H9 (cell line): Measurements from ENCODE around the gene PPP1R2B. TPM values are rescaled to one million over a fixed set of nuclear protein-coding genes. Genes with fewer than 3 reads are reported as not detected.

ENCODE experiments used
- DNase-seq: peaks from one replicate; pipeline ENCODE4 v3.0.0-alpha.2; 2017
- H2AFZ ChIP-seq: one replicate; pipeline ENCODE4 v1.6.1; 2013; ENCODE audit warnings: mild to moderate bottlenecking, low read length, control low read depth, moderate library complexity
- H2AK5ac ChIP-seq: 2 replicates; pipeline ENCODE4 v1.6.1; 2013; ENCODE audit warnings: low read length, control low read depth, mixed read lengths; ENCODE audit not compliant: insufficient read length
- H2BK120ac ChIP-seq: one replicate; pipeline ENCODE4 v1.6.1; 2013; ENCODE audit warnings: low read depth, mild to moderate bottlenecking, low read length, control low read depth, inconsistent platforms; ENCODE audit not compliant: poor library complexity, severe bottlenecking
- H2BK12ac ChIP-seq: 2 replicates; pipeline ENCODE4 v1.6.1; 2013; ENCODE audit warnings: low read length, control low read depth, mixed read lengths, low read depth; ENCODE audit not compliant: insufficient read length
- H2BK15ac ChIP-seq: 2 replicates; pipeline ENCODE4 v1.6.1; 2013; ENCODE audit warnings: low read depth, low read length, control low read depth
- H2BK20ac ChIP-seq: one replicate; pipeline ENCODE4 v1.6.1; 2013; ENCODE audit warnings: low read depth, mild to moderate bottlenecking, low read length, control low read depth, inconsistent platforms; ENCODE audit not compliant: poor library complexity, severe bottlenecking
- H2BK5ac ChIP-seq: 2 replicates; pipeline ENCODE4 v1.6.1; 2013; ENCODE audit warnings: low read length, control low read depth, mixed read lengths; ENCODE audit not compliant: insufficient read length
- H3K14ac ChIP-seq: 2 replicates; pipeline ENCODE4 v1.6.1; 2013; ENCODE audit warnings: low read length, control low read depth; ENCODE audit not compliant: insufficient read depth
- H3K18ac ChIP-seq: 2 replicates; pipeline ENCODE4 v1.6.1; 2013; ENCODE audit warnings: low read depth, mild to moderate bottlenecking, mixed read lengths, low read length, control low read depth; ENCODE audit not compliant: insufficient read length
- H3K23ac ChIP-seq: 2 replicates; pipeline ENCODE4 v1.6.1; 2013; ENCODE audit warnings: low read length, control low read depth, mixed read lengths, low read depth; ENCODE audit not compliant: insufficient read length
- H3K23me2 ChIP-seq: 2 replicates; pipeline ENCODE4 v1.6.1; 2013; ENCODE audit warnings: low read depth, mild to moderate bottlenecking, mixed read lengths, low read length, control low read depth; ENCODE audit not compliant: insufficient read length, poor library complexity, severe bottlenecking
- H3K27ac ChIP-seq: 2 replicates; pipeline ENCODE4 v1.5.1; 2013; ENCODE audit warnings: low read length, control low read depth, mixed read lengths, low read depth; ENCODE audit not compliant: insufficient read length
- H3K27me3 ChIP-seq: 2 replicates; pipeline ENCODE4 v1.6.1; 2013; ENCODE audit warnings: low read length, control low read depth, inconsistent platforms; ENCODE audit not compliant: insufficient read depth
- H3K4ac ChIP-seq: 2 replicates; pipeline ENCODE4 v1.6.1; 2013; ENCODE audit warnings: low read depth, mild to moderate bottlenecking, control low read depth, inconsistent platforms, low read length, moderate library complexity
- H3K4me1 ChIP-seq: 2 replicates; pipeline ENCODE4 v1.6.1; 2013; ENCODE audit warnings: low read length, control low read depth, inconsistent platforms; ENCODE audit not compliant: insufficient read depth
- H3K4me2 ChIP-seq: 2 replicates; pipeline ENCODE4 v1.6.1; 2013; ENCODE audit warnings: low read length, control low read depth, mixed read lengths; ENCODE audit not compliant: insufficient read length, insufficient read depth
- H3K56ac ChIP-seq: 2 replicates; pipeline ENCODE4 v1.6.1; 2013; ENCODE audit warnings: low read depth, mild to moderate bottlenecking, mixed read lengths, low read length, control low read depth; ENCODE audit not compliant: insufficient read length
- H3K79me1 ChIP-seq: 2 replicates; pipeline ENCODE4 v1.6.1; 2013; ENCODE audit warnings: low read depth, mild to moderate bottlenecking, moderate library complexity, low read length, control low read depth, inconsistent platforms; ENCODE audit not compliant: insufficient read depth, poor library complexity, severe bottlenecking
- H3K79me2 ChIP-seq: 2 replicates; pipeline ENCODE4 v1.6.1; 2013; ENCODE audit warnings: low read length, control low read depth, inconsistent platforms; ENCODE audit not compliant: insufficient read depth
- H3K9ac ChIP-seq: 2 replicates; pipeline ENCODE4 v1.6.1; 2013; ENCODE audit warnings: low read length, control low read depth, mixed read lengths; ENCODE audit not compliant: insufficient read length; ENCODE audit errors: extremely low read depth
- H3K9me3 ChIP-seq: one replicate; pipeline ENCODE4 v1.6.1; 2013; ENCODE audit warnings: low read depth, low read length, inconsistent platforms; ENCODE audit not compliant: control insufficient read depth
- H3T11ph ChIP-seq: one replicate; pipeline ENCODE4 v1.6.1; 2013; ENCODE audit warnings: mild to moderate bottlenecking, low read length, control low read depth, inconsistent platforms
- H4K20me1 ChIP-seq: one replicate; pipeline ENCODE4 v1.6.1; 2013; ENCODE audit not compliant: control insufficient read depth, insufficient read length, insufficient read depth
- H4K5ac ChIP-seq: 2 replicates; pipeline ENCODE4 v1.6.1; 2013; ENCODE audit warnings: low read depth, mild to moderate bottlenecking, mixed read lengths, low read length, control low read depth; ENCODE audit not compliant: insufficient read length
- H4K8ac ChIP-seq: replicated peaks from 2 replicates; pipeline ENCODE4 v1.6.1; 2013; ENCODE audit warnings: low read length, control low read depth, mixed read lengths, low read depth; ENCODE audit not compliant: insufficient read length
- H4K91ac ChIP-seq: 2 replicates; pipeline ENCODE4 v1.6.1; 2013; ENCODE audit warnings: low read depth, mild to moderate bottlenecking, moderate library complexity, mixed read lengths, low read length, control low read depth; ENCODE audit not compliant: insufficient read length
- H3K27ac Mint-ChIP-seq, 3 experiments: 2 replicates in 2 of 3; 3 replicates in 1 of 3; pipeline ENCODE4 v1.8.0; 2020 to 2021; ENCODE audit warnings: mixed read lengths in 3 of 3, mild to moderate bottlenecking in 1 of 3, moderate library complexity in 1 of 3
- H3K27me3 Mint-ChIP-seq: 2 replicates; pipeline ENCODE4 v1.8.0; 2021; ENCODE audit warnings: low read depth, mild to moderate bottlenecking, moderate library complexity, mixed read lengths
- H3K36me3 Mint-ChIP-seq, 3 experiments: 2 replicates in 2 of 3; 3 replicates in 1 of 3; pipeline ENCODE4 v1.8.0; 2020 to 2021; ENCODE audit warnings: low read depth in 3 of 3, mixed read lengths in 3 of 3; ENCODE audit not compliant: insufficient read depth in 1 of 3
- H3K4me1 Mint-ChIP-seq, 2 experiments: 2 replicates each; pipeline ENCODE4 v1.8.0; 2020; ENCODE audit warnings: mixed read lengths in 2 of 2
- H3K4me3 Mint-ChIP-seq, 2 experiments: 2 replicates in 1 of 2; 3 replicates in 1 of 2; pipeline ENCODE4 v1.8.0; 2020 to 2021; ENCODE audit warnings: mild to moderate bottlenecking in 2 of 2, mixed read lengths in 2 of 2, moderate library complexity in 1 of 2
- H3K9me3 Mint-ChIP-seq, 2 experiments: 2 replicates in 1 of 2; 3 replicates in 1 of 2; pipeline ENCODE4 v1.8.0; 2020; ENCODE audit warnings: mild to moderate bottlenecking in 2 of 2, mixed read lengths in 2 of 2, moderate library complexity in 1 of 2
- WGBS: extraction: QIAGEN DNeasy Blood & Tissue Kit; methylation state at CpG from one replicate; pipeline ENCODE4 v1.1.7; 2013; ENCODE audit warnings: missing lambda C conversion rate, low lambda C conversion rate, mixed read lengths; ENCODE audit not compliant: insufficient read length; ENCODE audit errors: extremely low coverage; 5-methylcytosine and 5-hydroxymethylcytosine counted together
- total RNA-seq: library from RNA; stranded (reverse); gene quantifications from 2 replicates; pipeline ENCODE4 v1.2.1, GENCODE V29; 2021
- TF ChIP-seq, protein P1 (sequence below): fragments of 200-600 bp; sonication (generic); conservative IDR thresholded peaks from 3 replicates; pipeline ENCODE4 v1.8.0; 2021; ENCODE audit warnings: antibody characterized with exemption, mild to moderate bottlenecking

The PPP1R2B gene
- total RNA-seq, 1 experiment from 2014 or later = not detected

DNA sequence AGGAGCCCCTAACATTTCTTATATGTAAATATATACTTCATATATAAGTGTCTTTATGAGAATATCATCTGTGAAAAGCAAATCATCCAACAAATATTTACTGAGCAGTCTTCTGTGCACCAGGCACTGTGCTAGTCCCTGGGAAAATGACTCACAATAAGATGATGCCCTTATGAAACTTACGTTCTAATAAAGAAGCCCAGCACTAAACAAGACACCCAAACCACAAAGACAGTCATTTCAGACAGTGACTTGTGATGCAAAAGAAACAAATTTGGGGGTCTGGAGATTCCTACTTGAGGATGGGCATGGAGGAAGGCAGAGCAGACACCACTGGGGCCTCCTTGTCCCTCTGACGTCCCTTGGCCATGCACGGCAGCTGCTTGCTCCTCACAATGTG, 30.6 kb upstream of the PPP1R2B start:
- no peak overlapping the region for H2BK120ac ChIP-seq
- no peak overlapping the region for H3K14ac ChIP-seq
- H3K4ac ChIP-seq = no peak overlapping the region
- H2BK12ac ChIP-seq = no peak overlapping the region
- H3K4me2 ChIP-seq = no peak overlapping the region
- H3K9me3 ChIP-seq = no peaks in the 10 kb centered on the region
- WGBS = no CpG with 5 or more reads among the region's 3 CpGs
- Mint-ChIP-seq H3K27ac (peak overlapping the region in 2 of 3 experiments; percentile 56 to 87; a peak in 3 of 7 replicates), H3K36me3 (no peaks in the 10 kb centered on the region; a peak in 1 of 7 replicates), H3K9me3 (no peaks in the 10 kb centered on the region), H3K4me3 (no peak overlapping the region), H3K27me3 (no peaks in the 10 kb centered on the region), H3K4me1 (peaks cover 10 to 25% of the 10 kb centered on the region in 2 experiments)
- H3K79me2 ChIP-seq = no peaks in the 10 kb centered on the region
- no peak overlapping the region for H2BK20ac ChIP-seq
- DNase-seq = no peak
- H3K23ac ChIP-seq = no peak overlapping the region
- H3T11ph ChIP-seq = no peak overlapping the region
- H2AK5ac ChIP-seq = no peak overlapping the region
- no peaks in the 10 kb centered on the region for H3K27me3 ChIP-seq
- H4K5ac ChIP-seq = no peak overlapping the region
- H4K8ac ChIP-seq = no peak overlapping the region
- H3K18ac ChIP-seq = no peak overlapping the region
- no peak overlapping the region for H2BK5ac ChIP-seq
- no peak overlapping the region for H2BK15ac ChIP-seq
- no peaks in the 10 kb centered on the region for H3K23me2 ChIP-seq
- H4K20me1 ChIP-seq = no peaks in the 10 kb centered on the region
- no peak overlapping the region for H3K56ac ChIP-seq
- no peak overlapping the region for H3K9ac ChIP-seq
- TF ChIP-seq, protein P1, sequence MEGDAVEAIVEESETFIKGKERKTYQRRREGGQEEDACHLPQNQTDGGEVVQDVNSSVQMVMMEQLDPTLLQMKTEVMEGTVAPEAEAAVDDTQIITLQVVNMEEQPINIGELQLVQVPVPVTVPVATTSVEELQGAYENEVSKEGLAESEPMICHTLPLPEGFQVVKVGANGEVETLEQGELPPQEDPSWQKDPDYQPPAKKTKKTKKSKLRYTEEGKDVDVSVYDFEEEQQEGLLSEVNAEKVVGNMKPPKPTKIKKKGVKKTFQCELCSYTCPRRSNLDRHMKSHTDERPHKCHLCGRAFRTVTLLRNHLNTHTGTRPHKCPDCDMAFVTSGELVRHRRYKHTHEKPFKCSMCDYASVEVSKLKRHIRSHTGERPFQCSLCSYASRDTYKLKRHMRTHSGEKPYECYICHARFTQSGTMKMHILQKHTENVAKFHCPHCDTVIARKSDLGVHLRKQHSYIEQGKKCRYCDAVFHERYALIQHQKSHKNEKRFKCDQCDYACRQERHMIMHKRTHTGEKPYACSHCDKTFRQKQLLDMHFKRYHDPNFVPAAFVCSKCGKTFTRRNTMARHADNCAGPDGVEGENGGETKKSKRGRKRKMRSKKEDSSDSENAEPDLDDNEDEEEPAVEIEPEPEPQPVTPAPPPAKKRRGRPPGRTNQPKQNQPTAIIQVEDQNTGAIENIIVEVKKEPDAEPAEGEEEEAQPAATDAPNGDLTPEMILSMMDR = no peak
- H3K79me1 ChIP-seq = no peaks in the 10 kb centered on the region
- no peak overlapping the region for H2AFZ ChIP-seq
- H3K27ac ChIP-seq = no peak overlapping the region
- H3K4me1 ChIP-seq = peaks cover 10% of the 10 kb centered on the region; the same call in 1 of the 2 replicates
- no peak overlapping the region for H4K91ac ChIP-seq
